ENCODE data around the gene HMGN1. TPM values are rescaled to one million over a fixed set of nuclear protein-coding genes. Genes with fewer than 3 reads are reported as not detected.

HMGN1 gene
- total and polyA plus RNA-seq, 2 donors (not counting 1 experiment from before 2014, with no cell fraction given) = 117 to 317 TPM

DNA sequence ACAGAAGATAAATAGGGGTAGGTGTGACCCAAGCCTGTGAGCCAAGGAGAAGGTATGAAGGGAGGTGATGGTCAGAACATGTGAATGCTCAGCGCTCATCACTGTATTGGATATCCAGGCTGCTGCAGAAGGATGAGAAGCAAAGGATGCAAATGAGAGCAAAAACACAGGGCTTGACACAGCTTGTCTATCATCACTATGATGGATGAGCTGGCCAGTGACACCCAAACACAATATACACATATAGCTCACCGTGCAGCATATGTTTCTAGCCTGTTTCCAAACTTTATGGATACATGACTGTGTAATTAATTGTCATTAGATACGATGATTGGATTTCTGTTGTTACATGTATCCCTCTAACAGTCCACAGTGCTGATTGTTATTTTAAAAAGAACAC, 13.8 kb upstream of the HMGN1 start:
- no peak for ATAC-seq (ENCODE audit: low read depth)
- CTCF ChIA-PET = interaction anchor here (0.9 kb wide), 2 partner anchors 14 to 79 kb away, joined by 3 to 4 read pairs; no protein-coding TSS in a partner anchor
- TF ChIP-seq EZH2 (IDR thresholded peaks at IDR 0.05; ENCODE audit: borderline replicate concordance, insufficient read depth, low read depth, low read length, poor library complexity, severe bottlenecking) (no peak), CTCF (IDR thresholded peaks at IDR 0.05) (no peak)
- POLR2A ChIA-PET = no interaction called here
- Mint-ChIP-seq H3K4me3 (no peak overlapping the region), H3K4me1 (no peaks in the 10 kb centered on the region), H3K27me3 (peaks cover 22% of the 10 kb centered on the region), H3K27ac (no peak overlapping the region), H3K9me3 (ENCODE audit: insufficient read depth) (no peaks in the 10 kb centered on the region)
- Histone ChIP-seq H3K4me1 (ENCODE audit: control insufficient read depth in 2 of 2, insufficient read depth in 2 of 2, low read length in 2 of 2) (no peaks in the 10 kb centered on the region), H3K79me2 (ENCODE audit: control insufficient read depth, insufficient read depth, low read length) (no peaks in the 10 kb centered on the region), H4K20me1 (ENCODE audit: control insufficient read depth, insufficient read depth, low read length, poor library complexity, severe bottlenecking) (no peaks in the 10 kb centered on the region), H2AFZ (ENCODE audit: insufficient read depth, low read depth, low read length, poor library complexity, severe bottlenecking) (no peak overlapping the region), H3K4me3 (ENCODE audit: control extremely low read depth in 1 of 5, extremely low read depth in 1 of 5, insufficient read depth in 1 of 5, low read depth in 2 of 5, low read length in 4 of 5) (no peak overlapping the region), H3K27ac (ENCODE audit: low read length in 2 of 2) (no peak overlapping the region), H3K27me3 (replicated peaks in 1 of 4; ENCODE audit: control extremely low read depth in 1 of 4, control insufficient read depth in 3 of 4, insufficient read depth in 4 of 4, low read length in 3 of 4) (peaks cover 0 to 5% (median 0%) of the 10 kb centered on the region in 4 experiments), H3K9ac (ENCODE audit: low read length) (no peak overlapping the region), H3K9me3 (ENCODE audit: control extremely low read depth in 1 of 3, control insufficient read depth in 2 of 3, insufficient read depth in 1 of 3, low read length in 2 of 3) (no peaks in the 10 kb centered on the region), H3K36me3 (replicated peaks in 1 of 2; ENCODE audit: control extremely low read depth in 1 of 2, control insufficient read depth in 1 of 2, extremely low read depth in 1 of 2, insufficient read depth in 2 of 2, low read length in 1 of 2) (no peaks in the 10 kb centered on the region), H3K4me2 (replicated peaks; ENCODE audit: low read depth, low read length, poor library complexity, severe bottlenecking) (no peak overlapping the region)
- 100% methylated on average over 1 of the region's 3 CpGs for WGBS (ENCODE audit: insufficient coverage)
- intact Hi-C loops (cut with micrococcal nuclease) = no loop called here
- DNase-seq = no peak

DNA sequence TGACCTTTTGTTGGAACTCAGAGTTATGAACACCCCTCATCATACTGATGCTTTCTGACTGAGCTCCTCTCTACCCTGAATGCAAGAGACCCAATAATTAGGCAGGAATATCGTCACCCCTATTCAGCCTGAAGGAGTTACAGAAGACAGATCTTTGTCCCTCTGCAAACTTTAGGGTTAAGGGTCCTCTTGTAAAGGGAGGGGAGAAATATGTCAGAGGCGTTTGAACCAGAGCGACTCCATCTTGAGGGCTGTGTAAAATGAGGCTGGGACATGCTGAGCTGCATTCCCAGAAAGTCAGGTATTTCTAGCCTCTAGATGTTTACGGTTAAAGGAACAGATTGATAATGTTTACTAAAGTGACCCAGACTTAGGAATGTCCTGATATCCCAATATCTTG, 10.5 kb upstream of the HMGN1 start:
- Histone ChIP-seq H4K20me1 (ENCODE audit: control insufficient read depth, insufficient read depth, low read length, poor library complexity, severe bottlenecking) (no peaks in the 10 kb centered on the region), H3K9me3 (ENCODE audit: control extremely low read depth in 1 of 3, control insufficient read depth in 2 of 3, insufficient read depth in 1 of 3, low read length in 2 of 3) (no peaks in the 10 kb centered on the region), H3K4me1 (ENCODE audit: control insufficient read depth in 2 of 2, insufficient read depth in 2 of 2, low read length in 2 of 2) (no peaks in the 10 kb centered on the region), H2AFZ (ENCODE audit: insufficient read depth, low read depth, low read length, poor library complexity, severe bottlenecking) (no peak overlapping the region), H3K27me3 (replicated peaks in 1 of 4; ENCODE audit: control extremely low read depth in 1 of 4, control insufficient read depth in 3 of 4, insufficient read depth in 4 of 4, low read length in 3 of 4) (peaks cover 0 to 5% (median 0%) of the 10 kb centered on the region in 4 experiments), H3K79me2 (ENCODE audit: control insufficient read depth, insufficient read depth, low read length) (no peaks in the 10 kb centered on the region), H3K4me3 (ENCODE audit: control extremely low read depth in 1 of 5, extremely low read depth in 1 of 5, insufficient read depth in 1 of 5, low read depth in 2 of 5, low read length in 4 of 5) (no peak overlapping the region), H3K27ac (ENCODE audit: low read length in 2 of 2) (no peak overlapping the region), H3K9ac (ENCODE audit: low read length) (no peak overlapping the region), H3K4me2 (replicated peaks; ENCODE audit: low read depth, low read length, poor library complexity, severe bottlenecking) (no peak overlapping the region), H3K36me3 (replicated peaks in 1 of 2; ENCODE audit: control extremely low read depth in 1 of 2, control insufficient read depth in 1 of 2, extremely low read depth in 1 of 2, insufficient read depth in 2 of 2, low read length in 1 of 2) (no peaks in the 10 kb centered on the region)
- 87% methylated on average over 2 of the region's 4 CpGs for WGBS (ENCODE audit: insufficient coverage)
- intact Hi-C loops (cut with micrococcal nuclease) = no loop called here
- DNase-seq = no peak
- Mint-ChIP-seq H3K27ac (no peak overlapping the region), H3K27me3 (peaks cover 22% of the 10 kb centered on the region), H3K4me3 (no peak overlapping the region), H3K4me1 (no peaks in the 10 kb centered on the region), H3K9me3 (ENCODE audit: insufficient read depth) (no peaks in the 10 kb centered on the region)
- ChIA-PET CTCF (interaction anchor here (0.6 to 0.8 kb wide), 2 partner anchors 16 to 28 kb away, joined by 3 to 5 read pairs; no protein-coding TSS in a partner anchor), POLR2A (no interaction called here)
- TF ChIP-seq EZH2 (IDR thresholded peaks at IDR 0.05; ENCODE audit: borderline replicate concordance, insufficient read depth, low read depth, low read length, poor library complexity, severe bottlenecking) = no peak
- TF ChIP-seq CTCF (IDR thresholded peaks at IDR 0.05) = no peak
- no peak for ATAC-seq (ENCODE audit: low read depth)
